PC-3 (cell line): Measurements from ENCODE around the gene MEAF6.

Experiments
- EZH2 ChIP-seq: fragments of 300-600 bp; sonication (generic); IDR thresholded peaks from one replicate; pipeline ENCODE4 v1.6.1; 2017; ENCODE audit warnings: antibody characterized with exemption, mild to moderate bottlenecking, low read length; ENCODE audit not compliant: unreplicated experiment
- TF ChIP-seq, protein P1 (sequence below): fragments of 300-600 bp; sonication (generic); conservative IDR thresholded peaks from 2 replicates; pipeline ENCODE4 v1.5.1; 2017; ENCODE audit warnings: antibody characterized with exemption, low read depth, mild to moderate bottlenecking, low read length

DNA sequence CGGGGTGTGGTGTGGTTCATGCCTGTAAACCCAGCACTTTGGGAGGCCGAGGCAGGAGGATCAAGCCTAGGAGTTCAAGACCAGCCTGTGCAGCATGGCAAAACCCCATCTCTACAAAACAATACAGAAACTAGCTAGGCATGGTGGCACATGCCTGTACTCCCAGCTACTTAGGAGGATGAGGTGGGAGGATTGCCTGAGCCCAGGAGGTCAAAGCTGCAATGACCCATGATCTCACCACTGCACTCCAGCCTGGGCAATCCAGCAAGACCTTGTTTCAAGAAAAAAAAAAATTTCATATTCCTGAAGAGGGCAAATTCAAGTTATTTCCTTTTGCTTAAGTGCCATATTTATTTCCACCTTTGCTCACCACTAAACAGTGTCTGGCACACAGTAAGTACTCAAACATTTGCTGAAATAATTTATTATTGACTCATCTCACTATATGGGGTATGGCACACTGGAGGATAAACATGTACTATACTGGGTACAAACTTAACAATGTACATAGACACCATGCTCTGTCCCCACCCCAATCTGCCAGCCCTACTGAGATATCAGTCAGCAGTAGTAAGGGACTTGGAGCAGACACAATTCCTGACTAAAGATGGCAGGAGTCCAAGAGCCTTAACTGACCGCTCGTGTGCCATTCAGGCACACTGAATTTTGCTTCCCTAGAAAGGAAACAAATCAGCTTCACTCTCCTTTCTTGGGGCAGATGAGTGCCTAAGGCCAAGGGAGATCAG lies 15.5 kb downstream of the MEAF6 start:
- TF ChIP-seq, protein P1, sequence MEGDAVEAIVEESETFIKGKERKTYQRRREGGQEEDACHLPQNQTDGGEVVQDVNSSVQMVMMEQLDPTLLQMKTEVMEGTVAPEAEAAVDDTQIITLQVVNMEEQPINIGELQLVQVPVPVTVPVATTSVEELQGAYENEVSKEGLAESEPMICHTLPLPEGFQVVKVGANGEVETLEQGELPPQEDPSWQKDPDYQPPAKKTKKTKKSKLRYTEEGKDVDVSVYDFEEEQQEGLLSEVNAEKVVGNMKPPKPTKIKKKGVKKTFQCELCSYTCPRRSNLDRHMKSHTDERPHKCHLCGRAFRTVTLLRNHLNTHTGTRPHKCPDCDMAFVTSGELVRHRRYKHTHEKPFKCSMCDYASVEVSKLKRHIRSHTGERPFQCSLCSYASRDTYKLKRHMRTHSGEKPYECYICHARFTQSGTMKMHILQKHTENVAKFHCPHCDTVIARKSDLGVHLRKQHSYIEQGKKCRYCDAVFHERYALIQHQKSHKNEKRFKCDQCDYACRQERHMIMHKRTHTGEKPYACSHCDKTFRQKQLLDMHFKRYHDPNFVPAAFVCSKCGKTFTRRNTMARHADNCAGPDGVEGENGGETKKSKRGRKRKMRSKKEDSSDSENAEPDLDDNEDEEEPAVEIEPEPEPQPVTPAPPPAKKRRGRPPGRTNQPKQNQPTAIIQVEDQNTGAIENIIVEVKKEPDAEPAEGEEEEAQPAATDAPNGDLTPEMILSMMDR, result no peak
- no peak for TF ChIP-seq EZH2
